HG02798 (cell line): ENCODE measurements around the gene CD300LG.
"Not testable (repeated sequence)": the region's sequence is repeated elsewhere in the genome, so short reads cannot be mapped to it uniquely, and the experiment has no call there.

Experiments
- ATAC-seq: cut with Tn5 transposase; IDR thresholded peaks from one replicate; pipeline ENCODE4 v1.9.1; 2021; ENCODE audit warnings: mild to moderate bottlenecking; ENCODE audit not compliant: unreplicated experiment, poor library complexity

The CD300LG gene, protein sequence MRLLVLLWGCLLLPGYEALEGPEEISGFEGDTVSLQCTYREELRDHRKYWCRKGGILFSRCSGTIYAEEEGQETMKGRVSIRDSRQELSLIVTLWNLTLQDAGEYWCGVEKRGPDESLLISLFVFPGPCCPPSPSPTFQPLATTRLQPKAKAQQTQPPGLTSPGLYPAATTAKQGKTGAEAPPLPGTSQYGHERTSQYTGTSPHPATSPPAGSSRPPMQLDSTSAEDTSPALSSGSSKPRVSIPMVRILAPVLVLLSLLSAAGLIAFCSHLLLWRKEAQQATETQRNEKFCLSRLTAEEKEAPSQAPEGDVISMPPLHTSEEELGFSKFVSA

DNA sequence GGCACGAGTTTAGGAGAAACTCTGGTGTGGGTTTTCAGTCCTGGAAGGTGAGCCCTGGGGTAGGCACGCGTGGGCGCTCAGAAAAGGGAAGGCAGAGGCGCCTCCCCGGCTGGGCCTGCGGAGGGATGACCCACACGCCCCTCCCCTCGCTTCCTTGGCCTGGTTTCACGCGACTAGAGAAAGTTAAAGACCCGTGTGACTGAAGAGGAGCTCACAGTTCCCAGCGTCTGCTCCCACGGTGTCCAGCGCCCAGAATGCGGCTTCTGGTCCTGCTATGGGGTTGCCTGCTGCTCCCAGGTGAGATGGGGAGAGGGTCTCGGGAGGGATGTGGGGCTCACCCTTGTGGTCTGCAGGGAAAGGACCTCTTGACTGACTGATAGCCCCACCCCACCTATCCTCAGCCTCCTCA, at the start of gene CD300LG:
Gene CD300LG, plus strand, starts transcription at position 214 of the 409 bp plus-strand sequence. Its CDS starts 41 bp downstream, at position 255.
- ATAC-seq: no peak

DNA sequence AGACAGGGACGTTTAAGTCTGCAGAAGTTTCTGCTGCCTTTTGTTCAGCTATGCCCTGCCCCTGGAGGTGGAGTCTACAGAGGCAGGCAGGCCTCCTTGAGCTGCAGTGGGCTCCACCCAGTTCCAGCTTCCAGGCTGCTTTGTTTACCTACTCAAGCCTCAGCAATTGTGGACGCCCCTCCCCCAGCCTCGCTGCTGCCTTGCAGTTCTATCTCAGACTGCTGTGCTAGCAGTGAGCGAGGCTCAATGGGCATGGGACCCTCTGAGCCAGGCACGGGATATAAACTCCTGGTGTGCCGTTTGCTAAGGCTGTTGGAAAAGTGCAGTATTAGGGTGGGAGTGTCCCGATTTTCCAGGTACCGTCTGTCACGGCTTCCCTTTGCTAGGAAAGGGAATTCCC, 49.0 kb upstream of the CD300LG start:
- ATAC-seq: not testable (repeated sequence)

DNA sequence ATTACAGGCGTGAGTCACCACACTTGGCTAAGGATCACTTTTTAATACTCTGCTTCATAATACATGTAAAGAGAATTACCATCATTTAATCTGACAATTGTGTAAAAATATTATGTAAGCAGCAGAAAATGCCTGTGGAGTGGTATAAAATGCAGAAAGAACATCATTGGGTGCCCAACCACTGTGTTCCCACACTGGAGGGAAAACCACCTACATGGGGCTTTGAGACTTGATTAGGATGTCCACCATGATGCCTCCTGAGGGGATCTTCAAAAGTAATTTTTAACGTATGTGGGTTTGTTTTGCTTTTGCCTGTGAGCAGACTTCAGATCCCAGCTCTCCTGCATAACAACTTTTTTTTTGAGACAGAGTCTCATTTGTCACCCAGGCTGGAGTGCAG, 47.9 kb upstream of the CD300LG start:
- ATAC-seq: no peak

DNA sequence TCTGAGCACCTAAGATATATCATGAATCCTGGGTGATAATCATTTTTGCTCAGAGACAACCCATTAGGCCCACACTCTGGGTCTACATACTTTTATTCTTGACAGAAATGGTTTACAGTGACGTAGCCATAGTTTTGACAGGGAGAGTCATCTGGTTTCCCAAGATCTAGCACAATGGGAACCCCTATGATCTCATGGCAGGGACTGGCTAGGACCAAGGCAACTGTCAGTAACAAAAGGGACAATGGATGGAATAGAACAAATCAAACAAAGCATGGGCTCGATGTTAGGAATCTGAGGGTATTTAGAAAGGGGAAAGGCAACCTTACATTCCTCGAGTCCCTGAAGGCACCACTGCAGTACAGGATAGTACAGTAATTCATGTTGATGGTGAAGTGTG, 46.2 kb upstream of the CD300LG start:
- ATAC-seq: no peak

DNA sequence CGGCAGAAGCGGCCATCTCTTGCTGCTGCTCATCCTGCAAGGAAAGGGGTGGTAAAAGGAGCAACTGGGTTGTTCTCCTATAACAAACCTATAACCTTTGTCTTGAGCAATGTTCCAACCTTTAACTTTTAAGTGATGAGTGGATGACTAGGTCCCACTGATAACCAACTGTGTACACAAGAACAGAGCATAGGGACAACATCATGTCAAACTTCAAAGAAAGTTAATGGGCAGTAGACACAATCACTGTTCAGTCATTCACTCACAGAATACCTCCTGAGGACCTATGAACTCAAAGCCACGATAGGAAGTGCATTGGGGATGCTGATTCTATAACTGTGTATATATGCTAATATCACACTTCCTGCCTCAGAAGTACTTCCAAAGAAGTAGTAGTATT, 45.1 kb upstream of the CD300LG start:
- ATAC-seq: no peak

DNA sequence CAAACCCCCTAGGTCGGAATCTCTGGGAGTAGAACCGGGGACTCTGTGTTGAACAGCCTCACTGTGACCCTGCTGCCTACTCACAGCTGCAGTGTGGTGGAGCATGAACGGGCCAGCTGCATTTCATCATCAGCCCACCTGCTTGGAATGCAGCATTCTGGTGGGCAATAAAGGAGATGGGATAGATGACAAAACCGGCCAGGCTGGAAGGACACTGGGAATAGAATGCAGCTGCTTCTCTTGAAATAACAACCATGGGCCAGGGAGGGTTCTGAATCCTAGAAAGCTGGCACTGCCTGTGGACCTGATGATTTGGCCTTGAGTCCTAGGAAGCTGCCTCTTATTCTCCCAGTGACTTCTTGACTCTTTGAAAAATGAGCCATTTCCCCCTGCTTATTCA, 43.2 kb upstream of the CD300LG start:
- ATAC-seq: no peak

DNA sequence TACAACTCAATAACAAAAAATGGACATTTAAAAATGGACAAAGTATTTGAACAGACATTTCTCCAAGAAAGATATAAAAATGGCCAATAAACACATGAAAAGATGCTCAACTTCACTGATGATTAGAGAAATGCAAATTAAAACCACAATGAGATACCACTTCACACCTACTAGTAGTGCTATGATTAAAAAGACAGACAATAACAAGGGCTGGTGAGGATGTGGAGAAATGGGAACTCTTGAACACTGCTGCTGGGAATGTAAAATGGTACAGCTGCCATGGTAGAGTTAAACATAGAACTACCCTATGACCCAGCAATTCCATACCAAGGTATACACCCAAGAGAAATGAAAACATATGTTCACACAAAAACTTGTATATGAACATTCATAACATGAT, 41.9 kb upstream of the CD300LG start:
- ATAC-seq: no peak

DNA sequence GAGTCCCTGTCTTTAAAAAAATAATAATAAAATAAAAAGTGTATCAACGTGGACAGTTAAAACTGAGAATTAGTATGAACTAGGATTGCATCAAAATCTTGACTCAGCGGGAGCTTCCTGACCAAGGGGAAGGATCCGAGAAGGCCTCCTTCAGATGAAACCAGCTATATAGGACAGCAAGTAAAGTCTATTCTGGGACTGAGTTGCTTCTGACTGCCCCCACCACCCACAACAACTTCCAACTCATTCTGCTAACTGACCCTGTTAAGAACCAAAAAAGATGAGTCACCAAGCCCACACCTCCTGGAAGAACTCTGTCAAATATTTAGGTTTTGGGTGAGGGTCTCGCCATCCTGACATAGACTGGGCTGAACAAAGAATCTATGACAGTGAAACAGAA, 38.9 kb upstream of the CD300LG start:
- no peak for ATAC-seq

DNA sequence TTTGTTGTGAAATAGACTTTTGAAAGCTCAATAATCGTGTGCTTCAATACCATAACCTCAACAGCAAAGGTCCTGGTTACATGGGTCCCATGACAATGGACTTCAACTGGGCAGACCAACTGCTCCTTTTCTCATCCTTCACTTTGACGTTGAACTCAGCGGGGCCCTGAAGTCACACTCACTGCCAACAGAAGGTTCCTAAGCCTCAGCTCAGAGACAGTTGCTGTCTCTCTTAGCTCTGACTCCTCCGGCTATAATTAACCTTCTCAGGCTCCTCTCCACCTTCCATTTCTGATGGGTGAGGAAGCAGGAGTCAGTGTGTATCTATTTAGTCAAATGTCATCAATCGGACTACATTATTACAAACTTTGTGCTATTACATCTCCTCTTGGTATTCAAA, 37.9 kb upstream of the CD300LG start:
- no peak for ATAC-seq

DNA sequence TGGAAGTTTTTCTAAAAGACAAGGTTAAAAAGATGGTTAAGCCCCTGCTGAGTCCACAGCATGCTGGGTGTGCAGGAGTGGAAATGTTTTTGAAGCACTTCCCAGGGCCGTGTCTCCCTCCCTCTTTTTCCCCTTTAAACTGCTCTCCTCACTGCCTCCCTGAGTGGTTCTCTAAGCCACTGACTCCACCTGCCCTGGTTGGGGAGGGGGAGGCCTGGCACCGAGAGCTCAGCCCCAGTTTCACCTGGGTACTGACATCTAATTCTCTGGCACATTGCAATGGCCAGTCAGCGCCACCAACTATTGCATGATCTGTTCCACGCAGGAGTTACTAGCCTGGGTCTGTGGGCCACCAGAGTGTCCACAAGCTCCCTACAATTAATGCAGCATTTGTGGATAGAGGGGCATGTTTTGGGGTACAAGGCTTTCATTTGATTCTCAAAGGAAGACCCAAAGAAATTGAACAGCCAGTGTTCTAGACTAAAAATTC, 36.7 kb upstream of the CD300LG start:
- ATAC-seq: no peak

DNA sequence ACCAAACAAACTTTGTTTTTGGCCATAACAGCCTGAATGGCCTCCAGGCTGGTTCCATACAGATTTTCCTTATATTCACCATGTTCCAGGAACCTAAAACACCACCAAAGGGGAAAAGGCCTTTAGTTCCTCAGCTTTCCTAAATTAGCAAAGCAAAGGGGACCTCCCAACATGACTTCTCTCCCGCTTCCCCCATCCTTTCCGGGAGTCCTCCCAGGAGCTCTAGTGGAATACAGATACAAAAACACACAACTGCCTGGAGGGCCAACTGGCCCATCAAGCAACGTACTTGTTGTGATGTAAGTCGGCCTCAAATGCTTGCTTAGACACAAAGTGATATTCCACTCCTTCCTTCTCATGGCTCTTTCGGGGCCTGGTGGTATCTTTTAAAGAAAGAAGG, 36.2 kb upstream of the CD300LG start:
- no peak for ATAC-seq

DNA sequence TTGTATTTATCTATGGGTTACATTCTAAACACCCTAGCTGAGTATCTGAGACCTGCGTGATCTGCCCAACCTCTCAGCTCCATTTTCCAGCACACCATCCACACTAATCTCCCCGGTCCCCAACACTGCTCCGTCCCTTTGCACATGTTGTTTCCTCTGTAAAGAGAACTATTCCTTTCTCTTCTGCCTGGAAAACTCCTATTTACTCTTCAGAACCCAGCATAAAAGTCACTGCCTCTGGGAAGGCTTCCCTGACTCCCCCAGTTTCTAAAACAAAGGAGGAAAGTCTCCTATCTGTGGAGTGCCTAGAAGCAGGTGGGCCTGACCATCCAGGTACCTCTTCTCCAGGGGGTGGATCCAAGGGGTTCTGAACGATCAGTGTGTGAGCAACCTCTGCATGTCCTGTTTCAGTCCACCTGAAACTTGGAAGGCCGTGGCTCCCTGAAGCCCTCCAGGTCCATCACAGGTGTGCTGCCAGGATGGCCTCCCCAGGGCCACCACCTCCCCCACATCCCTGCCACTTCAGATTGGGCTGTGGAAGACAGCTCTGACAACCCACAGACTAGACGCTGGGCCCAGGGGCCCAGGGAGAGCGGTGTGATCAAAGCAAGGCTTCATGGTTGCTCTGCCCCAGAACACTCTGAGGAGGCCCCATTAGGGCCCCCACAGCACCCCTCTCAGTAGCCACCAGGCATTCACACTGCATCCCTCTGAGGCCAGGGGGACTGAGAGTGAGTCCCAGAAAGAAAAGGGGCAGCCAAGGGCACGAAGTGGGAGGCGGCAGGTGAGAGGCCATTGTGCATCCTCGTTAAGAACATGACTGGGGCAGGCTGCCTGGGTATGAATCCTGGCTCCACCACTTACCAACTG, 34.3 kb upstream of the CD300LG start:
- no peak for ATAC-seq

DNA sequence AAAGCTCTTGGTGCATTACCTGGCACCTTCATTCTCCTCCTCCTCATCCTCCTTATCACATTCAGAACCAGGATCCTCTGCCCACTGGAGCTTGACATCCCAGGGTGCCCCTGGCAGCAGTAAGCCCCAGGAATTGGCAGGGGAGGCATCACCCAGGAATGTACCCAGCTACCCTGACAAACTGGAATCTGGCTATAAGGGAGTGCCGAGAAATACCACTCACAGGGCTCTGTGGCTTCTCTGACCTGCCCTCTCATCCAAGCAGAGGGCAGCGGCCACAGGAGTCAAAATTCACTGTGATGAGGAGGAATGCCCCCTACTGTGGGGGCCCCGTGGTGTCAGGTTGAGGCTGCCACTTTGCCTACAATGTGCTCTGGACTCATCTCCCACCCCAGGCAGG, 33.6 kb upstream of the CD300LG start:
- ATAC-seq: no peak

DNA sequence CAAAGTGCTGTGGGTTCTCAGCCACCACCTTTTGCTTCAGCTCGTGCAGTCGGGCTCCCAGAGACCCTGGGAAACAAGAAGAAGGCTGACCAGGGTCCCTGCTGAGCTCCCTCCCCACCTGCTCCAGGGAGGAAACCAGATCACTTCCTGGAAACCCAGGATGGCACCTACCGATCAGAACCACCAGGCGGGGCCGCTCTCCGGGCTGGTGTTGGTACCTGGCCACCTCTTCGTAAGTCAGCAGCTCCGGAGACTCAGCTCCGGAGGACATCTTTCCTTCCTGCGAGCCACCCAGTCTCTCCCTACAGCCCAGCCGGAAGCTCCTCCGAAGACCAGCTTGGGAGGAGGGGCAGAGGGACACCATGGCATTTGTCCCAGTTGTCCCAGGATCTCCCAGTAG, 33.0 kb upstream of the CD300LG start:
- no peak for ATAC-seq

DNA sequence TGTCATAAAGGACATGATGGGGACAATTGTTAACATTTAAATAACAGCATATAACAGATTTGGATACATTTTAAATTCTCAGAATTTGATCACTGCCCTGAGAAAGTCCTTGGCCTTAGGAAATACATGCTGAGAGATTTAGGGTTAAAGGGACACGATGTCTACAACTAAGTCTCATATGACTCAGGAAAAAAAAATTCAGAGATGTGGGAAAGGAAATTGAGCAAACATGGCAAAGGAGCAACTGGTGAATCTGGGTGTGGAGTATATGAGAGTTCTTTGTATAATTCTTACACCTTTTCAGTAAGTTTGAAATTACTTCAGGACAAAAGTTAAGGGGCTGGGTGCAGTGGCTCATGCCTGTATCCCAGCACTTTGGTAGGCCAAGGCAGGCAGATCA, 32.3 kb upstream of the CD300LG start:
- no peak for ATAC-seq

DNA sequence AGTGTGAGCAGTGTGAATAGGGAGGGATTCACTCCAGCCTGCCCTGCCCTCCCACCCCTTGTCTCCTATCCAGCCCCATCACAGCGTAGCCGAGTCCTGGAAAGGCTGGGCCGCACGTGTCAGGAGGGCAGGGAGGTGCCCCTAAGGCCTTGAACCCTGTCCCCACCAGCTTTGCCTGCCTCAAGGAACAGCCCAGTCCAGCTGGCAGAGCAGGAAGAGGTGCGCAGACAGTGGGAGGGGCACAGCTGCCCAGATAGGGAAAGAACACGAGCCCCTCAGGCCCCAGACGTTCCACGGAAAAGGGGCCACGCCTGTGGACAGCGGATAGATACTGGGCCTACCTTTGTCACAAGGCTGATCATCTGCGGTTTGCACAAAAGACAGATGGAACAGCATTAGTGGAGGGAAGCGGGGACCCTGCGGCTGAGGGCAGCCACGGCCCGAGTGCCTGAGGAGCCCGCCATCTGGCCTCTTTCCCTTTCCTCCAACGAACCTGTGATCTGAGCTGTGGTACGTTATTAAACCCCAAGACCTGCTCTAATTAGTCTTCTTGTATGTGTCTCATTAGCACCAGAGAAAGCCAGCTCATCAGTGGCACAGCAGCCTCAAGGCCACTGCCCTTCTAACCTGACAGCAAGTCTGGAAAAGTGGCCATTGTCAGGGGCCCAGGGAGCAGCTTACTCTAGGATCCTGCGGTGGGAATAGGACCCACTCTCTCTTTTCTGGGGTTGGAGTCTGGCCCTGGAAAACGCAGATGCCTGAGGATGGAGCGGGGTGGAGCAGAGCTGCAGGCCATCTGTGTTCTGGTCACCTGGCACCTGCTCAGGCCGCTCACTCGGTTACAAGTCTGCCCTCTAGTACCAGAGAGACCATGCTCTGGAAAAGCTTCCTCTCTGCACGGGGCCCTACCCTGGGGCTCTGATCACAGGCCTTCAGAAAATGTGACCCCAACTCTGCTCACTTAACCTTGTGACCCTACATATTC, 30.3 kb upstream of the CD300LG start:
- no peak for ATAC-seq

DNA sequence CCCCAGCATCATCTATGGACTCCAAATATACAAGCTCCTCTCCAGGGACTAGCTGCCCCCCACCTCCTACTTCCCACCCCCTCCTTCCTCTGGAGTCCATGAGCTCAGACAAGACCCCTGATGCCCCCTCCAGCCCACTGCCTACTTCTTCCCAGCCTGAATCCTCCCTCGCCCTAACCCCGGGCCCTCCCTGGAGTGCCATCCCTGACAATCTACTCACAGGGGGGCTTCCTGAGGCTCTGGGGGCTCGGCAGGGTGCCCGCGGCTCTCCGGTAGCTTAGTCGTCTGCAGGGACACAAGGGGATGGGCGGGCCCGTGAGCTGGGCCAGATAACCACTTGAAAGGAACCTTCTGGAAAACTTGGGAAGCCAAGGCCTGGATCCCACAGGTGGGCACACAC, 29.1 kb upstream of the CD300LG start:
- ATAC-seq: no peak

DNA sequence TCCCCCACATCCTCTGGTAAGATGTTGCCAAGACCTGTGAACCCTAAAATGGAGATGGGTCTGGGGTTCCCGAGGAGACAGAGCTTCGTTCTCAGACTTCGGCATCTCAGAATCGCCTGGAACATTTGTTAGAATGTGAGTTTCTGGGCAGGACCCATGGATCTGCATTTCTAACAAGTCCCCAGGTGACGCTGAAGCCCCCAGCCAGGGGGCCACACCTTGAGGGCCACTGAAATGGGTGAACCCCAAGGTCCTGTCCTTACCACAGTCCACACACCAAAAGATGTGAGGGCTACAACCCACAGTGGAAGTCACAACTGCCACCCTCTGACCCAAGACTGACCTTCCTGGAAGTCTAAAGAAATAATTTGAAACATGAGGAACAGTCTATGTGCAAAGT, 28.0 kb upstream of the CD300LG start:
- no peak for ATAC-seq

DNA sequence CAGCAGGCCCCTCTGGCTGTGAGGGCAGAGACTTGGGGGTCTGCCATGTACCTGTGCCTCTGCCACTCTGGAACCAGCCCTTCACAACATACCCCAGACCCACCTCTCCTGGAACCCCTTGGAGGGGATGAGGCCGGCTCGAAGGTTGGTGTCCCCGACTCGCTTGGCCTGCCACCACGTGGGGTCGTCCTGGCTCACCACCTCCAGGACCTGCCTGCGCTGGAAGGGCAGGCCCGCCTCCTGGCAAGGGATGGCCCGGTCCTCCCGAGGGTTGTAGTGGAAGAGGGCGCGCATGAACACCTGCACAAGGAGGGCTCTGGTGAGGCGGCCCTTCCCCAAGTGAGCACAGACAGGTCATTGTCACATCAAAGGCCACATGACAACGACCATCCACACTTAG, 26.2 kb upstream of the CD300LG start:
- no peak for ATAC-seq

DNA sequence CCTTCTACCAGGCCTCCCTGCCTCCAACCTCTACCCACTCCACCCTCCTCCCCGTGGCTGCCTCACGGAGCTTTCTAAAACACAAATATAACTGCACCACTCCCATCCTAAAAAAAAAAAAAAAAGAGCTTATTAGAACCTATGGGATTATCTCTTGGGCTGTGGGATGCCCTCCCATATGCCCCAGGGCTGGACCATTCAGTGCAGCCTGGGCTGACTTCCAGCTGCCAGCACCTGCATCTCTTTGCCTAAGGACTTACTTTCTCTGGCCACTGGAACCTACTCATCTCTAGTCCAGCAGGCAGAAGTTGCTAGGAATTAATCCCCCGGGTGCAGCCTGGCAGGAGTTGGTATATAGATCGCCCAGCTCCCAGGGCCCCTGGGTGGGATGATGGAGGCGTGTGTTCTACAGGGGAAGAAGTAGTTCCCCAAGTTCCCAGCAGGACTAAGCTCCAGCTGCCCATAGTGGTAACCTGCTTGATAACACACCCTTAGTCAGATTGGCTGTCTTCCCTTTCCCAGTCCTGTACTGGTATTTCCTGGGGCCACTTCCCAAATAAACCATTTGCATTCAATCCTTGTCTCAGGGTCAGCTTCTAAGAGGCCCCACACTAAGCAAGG, 24.3 kb upstream of the CD300LG start:
- no peak for ATAC-seq
